ENCODE measurements around the gene KRT72.

Gene KRT72

DNA sequence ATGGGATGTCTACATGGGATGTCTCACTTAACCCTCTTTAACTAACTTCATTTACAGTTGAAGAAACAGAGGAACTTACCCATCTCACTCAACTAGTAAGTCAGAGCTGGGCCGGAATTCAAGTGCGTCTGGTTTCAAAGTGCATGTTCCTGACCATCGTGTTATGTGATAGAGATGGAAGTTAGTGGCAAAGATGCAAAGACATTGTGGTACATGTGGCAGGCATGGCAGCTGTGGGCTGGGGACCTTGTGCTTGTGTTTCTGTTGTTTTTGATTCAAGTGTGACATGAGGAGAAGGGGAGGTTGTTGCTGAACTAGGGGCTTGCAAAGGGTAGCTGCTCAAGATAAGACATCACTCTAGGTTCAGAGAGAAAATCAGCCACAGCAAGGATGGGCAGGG is 25.3 kb downstream of the KRT72 start:
- DNase-seq: no peak

DNA sequence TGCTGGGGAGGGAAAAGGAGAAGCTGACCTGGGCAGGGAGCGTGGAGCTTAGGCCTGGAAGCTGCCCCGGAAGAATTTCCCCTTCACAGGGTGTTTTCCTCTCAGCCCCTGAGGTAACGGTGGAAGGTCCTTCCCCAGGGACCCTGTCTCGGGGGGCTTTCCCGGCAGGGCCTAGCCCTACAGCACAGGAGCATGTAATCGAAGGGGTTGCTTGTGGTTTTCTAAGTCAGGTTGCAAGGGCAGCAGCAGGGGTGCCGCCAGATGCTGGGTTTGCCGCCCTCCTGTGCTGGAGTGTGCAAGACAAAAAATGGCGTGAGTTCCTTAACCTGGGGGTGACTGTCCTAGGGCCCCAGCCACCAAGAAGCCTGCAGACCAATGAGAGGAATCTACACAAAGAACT is 26.0 kb downstream of the KRT72 start:
- no peak for DNase-seq

DNA sequence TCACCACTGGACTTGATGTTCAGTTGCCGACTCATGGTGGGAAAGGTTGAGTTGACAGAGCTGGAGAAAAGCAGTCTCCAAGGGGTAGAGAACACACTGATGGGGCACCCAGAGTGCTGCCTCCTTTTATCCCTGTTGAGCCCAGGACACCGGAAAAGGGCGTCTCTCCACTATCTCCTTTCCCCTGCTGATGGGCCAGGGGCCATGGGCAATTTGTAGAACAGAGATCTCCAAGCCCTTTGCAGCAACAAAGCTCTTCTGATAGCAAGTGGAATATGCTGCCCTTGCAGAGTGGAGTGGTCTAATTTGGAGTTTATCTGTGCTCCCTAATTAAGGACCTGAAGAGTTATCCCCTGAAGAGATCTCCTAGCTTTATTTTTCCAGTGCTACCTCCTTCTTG is 27.5 kb downstream of the KRT72 start, which contains the start of gene KRT74:
TSS of gene KRT74 (minus strand) at position 101 of the 400 bp plus-strand sequence. CDS start at position 35, 66 bp downstream.
- DNase-seq: no peak

DNA sequence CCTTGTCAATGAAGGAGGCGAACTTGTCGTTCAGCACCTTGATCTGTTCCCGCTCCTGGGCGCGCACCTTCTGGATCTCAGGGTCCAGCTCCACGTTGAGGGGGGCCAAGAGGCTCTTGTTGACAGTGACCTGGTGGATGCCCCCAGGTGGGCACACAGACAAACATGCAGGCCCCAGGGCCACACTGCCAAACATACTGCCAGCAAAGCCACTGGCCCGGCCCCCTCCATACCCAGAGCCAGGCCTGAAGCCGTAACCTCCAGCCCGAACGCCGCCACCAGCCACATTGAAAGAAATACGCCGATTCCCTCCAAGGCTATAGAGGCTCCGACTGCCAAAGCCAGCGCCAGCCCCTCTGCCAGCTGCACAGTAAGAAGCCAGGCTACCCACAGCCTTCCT is 28.0 kb downstream of the KRT72 start:
- DNase-seq: no peak

DNA sequence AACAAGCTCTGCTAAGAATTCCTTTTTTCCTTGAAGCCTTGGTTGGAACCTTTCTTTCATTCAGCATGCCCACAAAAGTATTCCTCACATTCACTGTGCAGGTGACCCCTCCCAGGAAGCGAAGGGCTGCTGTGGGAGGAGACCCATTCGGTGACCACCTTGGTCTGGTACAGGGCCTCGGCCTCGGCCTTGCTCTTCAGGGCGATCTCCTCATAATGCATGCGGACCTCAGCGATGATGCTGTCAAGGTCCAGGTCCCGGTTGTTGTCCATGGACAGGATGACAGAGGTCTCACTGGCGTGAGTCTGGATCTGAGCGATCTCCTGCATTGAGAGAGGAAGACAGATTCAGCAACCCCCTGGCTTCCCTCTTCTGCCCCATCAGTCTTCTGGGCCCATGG is 30.8 kb downstream of the KRT72 start:
- DNase-seq: no peak

DNA sequence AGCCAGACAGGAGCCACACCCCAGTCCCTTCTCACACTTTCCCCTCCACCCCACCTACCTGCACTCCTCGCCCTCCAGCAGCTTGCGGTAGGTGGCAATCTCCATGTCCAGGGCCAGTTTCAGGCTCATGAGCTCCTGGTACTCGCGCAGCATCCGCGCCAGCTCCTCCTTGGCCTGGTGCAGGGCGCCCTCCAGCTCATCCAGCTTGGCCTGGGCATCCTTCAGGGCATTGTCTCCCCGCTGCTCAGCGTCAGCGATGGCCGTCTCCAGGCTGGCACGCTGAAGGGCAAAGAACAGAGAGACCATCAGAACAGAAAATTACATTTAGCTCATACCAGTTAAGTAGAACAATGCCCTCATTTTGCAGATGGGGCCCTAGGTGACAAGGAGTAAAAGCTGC is 33.2 kb downstream of the KRT72 start:
- no peak for DNase-seq

DNA sequence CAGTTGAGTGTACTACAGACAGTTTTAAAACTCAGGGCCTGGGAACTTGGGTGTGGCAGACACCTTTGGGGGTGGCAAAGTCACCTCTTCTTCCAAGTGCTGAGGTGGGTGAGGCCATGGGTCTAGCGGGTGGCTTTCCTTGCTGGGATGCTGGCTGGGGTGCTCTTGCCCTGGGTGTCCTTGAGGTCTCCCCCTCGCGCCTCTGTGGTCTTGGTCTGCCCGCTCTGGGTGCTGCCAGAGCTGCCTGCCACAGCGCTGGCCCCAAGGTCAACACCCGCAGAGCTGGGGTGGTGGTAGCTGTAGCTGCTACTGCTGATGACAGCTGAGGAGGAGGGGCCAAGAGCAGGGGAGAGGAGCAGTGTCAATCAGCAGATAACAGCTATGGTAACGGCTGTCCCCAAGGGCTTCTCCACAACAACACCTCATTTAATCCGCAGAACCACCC is 34.4 kb downstream of the KRT72 start:
- no peak for DNase-seq

DNA sequence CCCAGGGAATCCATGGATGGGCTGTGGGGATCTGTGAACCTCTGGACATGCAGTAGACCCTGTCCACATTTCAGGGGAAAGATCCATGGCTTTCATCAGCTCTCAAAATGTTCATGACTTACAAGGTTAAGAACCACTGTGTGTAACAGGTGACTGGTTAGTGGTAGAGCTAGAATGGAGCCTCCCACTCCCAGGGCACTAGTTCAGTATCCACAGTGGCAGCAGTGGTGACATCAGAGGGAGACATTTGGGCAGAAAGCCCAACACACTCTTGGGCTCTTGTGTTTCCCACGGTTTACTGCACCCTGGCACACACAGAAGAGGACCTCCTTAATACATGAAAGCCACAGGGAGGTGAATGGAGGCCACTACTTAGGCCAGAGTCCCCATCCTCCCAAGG is 36.7 kb downstream of the KRT72 start:
- no peak for DNase-seq

DNA sequence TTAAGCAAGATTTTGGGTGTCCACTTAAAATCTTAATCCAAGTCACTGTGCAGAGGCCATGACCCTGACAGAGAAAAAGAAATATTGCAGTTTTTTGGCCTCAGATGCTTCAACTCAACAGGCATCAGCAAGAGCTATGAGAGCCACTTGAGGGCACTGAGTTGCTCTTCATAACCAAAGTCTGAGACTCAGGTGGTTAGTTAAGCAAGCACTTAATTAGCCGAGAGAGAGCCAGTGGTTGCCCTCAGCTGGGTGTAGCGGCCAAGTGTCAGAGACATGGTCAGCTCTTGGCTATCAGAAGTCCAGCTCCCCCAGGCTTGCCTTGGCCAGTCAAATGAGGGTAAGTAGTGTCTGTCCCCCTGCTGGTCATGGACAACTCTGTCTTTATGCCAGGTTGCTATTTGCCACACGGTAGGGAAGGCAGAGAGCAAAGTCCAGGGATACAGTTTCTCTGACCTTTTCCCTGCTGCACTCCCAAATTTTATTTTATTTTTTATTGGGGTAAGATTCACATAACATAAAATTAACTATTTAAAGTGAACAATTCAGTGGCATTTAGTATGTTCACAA is 39.3 kb downstream of the KRT72 start:
- no peak for DNase-seq

DNA sequence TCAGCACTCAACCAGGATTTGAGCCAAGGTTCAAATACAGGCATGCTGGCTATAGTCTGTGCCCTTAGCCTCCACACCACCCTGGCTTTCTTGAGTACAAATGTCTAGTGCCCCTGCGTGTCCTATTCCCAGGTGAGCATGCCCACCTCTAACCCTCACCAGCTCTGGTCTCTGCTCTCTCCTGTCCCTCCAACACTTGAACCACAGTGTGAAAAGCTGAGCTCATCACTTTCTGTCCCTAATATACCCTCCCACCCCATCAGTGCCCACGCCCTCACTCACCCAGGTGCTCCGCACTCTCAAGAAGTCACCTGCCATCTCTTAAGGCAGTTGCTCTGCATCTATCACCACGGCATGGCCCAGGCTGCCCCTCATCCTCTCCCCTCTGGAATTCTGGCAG is 41.3 kb downstream of the KRT72 start:
- DNase-seq: no peak

DNA sequence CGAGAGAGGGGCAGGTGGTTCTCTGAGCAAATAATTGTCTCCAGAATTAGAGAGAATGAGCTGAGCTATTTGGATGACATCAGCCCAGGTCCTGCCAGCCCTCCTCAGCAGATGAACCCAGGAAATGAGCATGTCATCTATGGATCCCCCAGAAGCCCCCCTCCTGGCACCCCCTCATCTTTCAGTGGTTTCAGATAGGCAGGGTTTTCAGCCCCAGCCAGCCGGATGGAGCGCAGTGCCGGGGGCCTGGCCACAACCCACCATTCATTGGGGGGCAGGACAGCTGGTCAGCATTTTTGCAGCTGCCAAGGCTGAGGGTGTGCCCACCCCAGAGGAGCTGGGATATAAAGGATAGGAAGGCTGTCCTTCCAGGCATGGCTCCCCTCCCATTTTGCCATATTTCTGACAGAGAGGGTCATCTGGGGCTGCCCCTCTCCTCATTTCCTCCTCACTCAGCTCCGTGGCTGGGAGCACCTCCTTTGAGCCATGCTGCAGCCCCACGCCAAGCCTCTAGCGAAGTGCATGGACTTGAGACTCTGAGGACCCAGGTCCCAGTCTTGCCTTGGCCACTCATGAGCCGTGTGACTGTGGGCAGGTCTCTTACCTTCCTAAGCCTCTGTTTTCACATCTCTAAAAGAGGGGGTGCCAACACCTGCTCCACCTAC is 42.4 kb downstream of the KRT72 start:
- no peak for DNase-seq

DNA sequence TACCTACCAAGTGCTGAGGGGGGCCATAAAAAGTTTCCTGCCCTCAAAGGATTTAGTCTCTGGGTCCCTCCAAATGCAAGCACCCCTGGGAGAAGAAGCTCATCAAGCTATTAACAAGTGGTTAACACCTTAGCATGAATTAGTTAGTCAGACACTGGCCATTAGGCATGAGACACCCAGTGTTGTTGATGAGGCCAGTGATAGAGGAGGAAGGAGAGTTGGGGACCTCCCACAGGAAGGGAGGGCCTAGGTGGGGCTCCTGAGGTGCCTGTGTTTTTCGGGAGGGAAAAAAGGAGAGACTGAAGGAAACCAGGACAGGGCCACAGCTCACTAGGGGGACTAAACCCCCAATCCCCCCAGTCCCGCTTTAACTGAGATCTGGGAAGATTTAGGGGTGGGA is 43.8 kb downstream of the KRT72 start:
- no peak for DNase-seq

DNA sequence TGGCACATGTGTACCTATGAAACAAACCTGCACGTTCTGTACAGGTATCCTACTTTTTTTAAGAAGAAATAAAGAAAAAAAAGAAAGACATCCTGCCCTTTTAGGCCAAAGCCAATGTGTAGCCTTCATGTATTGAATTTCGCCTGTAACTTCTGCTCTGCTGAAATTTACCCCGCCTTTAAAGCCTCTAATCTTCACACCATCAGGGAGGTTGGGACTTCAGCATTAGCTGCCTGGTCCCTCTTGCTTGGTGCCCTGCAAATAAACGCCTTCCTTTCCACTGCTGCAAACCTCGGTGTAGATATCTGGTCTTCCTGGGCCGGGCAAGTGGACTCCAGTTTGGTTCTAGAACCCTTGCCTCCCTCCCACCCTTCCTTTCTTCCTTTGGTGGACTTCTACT is 45.7 kb downstream of the KRT72 start:
- DNase-seq: no peak

DNA sequence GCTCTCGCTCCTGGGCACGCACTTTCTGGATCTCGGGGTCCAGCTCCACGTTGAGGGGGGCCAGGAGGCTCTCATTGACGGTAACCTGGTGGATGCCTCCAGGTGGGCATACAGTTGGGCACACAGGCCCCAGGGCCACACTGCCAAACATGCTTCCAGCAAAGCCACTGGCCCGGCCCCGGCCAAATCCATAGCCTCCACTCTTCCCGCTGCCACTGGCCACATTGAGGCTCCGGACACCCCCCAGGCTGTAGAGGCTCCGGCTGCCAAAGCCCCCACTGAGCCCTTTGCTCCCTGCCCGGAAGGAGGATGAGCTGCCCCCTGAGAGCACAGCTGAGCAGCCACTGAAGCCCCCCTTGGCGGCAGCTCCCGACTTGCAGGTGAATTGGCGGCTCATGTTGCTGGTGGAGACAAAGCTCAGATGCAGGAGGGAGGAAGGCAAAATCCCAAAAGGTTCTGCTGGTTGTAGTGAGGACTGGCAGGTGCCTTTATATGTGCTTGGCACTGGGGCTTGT is 48.5 kb downstream of the KRT72 start, which contains the start of gene KRT71:
TSS of gene KRT71 (minus strand) at position 465 of the 515 bp plus-strand sequence. CDS start at position 397, 68 bp downstream.
- no peak for DNase-seq

DNA sequence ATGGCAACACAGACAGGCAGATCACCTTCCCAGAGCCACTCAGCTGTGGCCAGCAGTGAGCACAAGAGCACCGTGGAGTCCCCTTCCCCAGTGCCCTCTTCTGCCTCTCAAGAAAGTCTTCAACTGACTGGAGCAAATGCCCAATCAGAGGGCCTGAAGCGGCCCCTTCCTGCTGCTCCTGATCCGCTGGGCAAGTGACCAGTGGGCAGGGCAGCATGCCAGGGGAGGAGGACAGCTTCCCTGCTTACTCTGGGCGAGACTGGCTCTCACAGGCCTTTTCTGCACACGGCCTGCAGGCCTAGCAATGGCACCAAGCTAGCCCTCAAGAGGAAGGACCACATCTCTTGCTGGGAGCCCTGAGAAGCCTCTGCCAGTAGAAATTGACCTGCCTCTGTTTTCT is 49.2 kb downstream of the KRT72 start:
- no peak for DNase-seq

DNA sequence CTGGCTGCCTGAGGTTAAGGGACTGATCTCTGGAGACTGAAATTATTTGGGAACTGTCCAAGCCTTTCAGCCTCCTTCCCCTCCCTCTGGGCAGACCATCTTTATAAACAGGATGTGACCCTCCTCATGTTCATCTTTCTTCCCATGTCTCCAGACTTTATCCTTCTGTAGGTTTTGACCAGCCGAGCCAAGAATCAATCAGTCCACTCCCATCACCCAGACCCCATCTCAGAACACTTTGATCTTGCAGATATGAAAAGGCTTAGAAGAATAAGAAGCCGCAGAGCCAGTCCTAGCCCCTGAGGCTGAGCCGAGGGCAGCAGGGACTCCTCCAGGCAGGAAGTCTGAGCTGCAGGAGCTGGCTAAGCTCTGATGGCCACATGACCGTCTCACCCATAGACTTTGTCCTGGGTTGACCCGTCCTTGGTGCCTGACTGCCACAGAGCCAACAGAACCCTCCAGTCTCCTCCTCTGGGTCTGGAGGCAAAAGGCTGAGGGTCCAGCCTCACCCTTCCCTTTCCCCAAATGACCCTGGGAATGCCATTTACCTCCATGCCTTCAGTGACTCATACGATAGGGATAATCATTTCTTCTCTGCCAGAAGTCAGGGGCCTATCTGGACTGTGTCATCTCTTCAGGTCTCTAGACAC is 49.9 kb downstream of the KRT72 start:
- DNase-seq: no peak

DNA sequence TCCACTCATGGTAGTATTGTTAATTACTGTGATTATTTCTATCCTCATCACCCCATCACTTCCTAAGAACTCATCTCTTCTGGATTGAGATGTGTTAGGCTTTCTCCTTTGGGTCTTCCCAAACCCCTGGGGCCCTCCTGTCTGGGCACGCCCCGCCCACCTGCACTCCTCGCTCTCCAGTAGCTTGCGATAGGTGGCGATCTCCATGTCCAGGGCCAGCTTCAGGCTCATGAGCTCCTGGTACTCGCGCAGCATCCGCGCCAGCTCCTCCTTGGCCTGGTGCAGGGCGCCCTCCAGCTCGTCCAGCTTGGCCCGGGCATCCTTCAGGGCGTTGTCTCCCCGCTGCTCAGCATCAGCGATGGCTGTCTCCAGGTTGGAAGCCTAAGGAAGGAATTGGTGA is 55.1 kb downstream of the KRT72 start:
- no peak for DNase-seq

DNA sequence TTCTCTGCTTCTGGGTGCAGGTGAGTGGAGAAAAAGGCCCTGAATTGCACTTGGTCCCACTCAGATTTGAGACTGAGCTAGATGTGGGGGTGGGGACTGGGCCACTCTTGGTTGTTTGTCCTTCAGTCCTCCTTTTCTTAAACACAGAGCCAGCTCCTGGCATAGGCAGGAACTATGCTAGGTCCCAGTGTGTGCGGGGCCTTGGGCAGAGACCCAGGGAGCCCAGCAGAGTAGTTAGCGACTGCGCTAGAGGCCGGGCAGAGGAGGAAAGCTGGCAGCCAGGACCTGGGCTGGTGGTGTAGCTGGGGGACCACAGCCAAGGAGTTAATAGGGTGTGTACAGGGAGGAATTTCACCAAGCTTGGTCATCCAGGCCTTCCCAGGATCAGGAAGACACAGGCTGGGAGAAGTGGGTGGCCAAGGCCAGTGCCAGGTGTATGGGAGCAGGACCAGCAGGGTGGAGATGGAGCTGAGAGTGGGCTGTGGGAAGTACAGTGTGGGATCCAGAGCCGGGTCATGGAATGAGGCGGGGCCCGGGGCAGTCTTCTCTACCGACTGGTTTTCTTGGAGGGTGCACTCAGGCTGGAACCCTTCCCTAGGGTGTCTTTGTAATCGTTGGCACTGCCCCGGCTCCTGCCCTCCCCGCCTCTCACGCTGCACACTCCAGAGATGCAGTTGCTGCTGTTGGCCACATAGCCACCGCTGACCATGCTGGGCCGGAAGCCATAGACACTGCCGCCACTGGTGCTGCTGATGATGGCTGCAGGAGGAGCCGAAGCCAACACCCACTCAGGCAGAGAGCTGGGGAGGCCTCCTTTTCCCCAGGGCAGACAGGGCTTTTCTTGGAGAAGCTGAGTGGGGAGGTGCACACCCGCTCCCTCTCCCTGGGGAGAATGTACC is 57.0 kb downstream of the KRT72 start:
- no peak for DNase-seq

DNA sequence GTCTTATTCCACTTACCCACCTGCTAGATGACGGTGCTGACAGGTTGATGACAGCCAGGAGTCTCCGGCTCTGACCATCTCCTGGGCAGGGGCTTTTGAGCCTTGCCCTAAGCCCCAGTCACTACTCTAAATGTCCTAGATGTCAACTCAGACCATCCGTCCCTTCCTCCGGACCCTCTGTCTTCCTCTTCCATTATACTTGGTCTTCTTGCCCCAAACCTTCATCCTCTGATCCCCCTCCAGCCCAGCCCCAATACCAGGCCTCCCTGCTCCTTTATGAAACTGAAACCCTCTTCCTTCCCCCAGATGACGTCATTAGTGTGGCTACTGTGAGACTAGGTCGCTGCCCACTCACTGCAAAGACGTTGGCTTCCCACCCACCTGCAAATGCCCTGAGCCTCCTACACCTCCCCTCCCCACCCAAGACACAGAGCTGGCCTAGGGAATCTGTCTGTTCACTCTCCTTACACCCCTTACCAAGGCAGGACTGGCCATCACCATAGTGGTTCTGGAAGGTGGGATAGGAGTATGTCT is 58.4 kb downstream of the KRT72 start:
- no peak for DNase-seq

DNA sequence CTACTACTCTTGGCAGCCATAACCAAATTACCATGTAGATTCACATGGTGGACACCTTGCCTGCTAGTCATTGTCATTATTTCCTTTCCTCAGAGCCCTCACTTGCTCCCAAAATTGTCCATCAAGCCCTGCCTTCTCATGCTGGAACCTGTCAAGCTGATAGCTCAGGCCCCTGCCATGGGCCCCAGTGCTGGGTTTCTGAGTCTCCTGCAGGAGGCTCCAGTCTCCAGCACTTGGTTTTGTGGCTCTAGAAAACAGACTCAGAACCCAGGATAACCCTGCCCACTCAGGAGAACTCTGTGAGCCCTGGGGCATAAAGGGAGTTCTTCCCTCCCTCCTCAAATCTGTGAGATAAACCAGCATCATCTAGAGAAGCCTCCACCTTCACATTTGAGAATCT is 59.1 kb downstream of the KRT72 start:
- no peak for DNase-seq

DNA sequence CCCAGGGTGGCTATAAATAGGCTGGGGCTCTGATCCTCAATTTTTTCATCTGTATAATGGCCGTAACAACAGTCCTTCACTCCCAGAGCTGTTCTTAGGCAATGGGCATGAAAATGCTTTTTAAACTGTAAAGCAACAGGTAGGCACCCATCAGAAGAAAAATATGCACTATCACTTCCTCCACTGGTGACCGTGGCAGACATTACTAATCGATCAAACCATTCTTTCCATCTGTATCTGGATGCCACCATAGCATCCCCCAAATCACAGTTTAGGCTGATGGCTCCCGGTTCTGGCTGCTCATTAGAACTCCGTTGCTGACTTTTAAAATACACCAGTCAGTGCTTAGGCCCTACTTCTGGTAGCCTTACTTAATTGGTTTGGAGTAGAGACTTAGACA is 59.6 kb downstream of the KRT72 start:
- DNase-seq: no peak

DNA sequence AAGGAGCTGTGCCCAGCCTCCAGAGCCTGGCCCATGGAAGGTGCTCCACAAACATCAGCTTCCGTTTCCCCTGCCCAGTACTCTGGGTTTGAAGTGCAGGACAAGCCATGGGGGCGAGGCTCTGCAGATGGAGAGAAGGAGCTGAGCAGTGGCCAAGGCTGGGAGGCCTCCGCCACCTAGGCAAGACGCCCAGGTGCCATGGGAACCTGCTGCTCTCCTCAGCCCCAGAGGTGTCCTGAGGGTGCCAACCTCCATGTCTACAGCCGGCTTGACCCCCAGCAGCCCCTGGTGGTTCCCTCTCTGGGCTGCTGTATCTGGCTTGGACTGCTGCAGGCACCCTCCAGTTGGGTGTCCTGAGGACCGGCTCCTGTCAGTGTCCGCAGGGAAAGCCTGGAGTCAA is 60.7 kb downstream of the KRT72 start:
- no peak for DNase-seq

DNA sequence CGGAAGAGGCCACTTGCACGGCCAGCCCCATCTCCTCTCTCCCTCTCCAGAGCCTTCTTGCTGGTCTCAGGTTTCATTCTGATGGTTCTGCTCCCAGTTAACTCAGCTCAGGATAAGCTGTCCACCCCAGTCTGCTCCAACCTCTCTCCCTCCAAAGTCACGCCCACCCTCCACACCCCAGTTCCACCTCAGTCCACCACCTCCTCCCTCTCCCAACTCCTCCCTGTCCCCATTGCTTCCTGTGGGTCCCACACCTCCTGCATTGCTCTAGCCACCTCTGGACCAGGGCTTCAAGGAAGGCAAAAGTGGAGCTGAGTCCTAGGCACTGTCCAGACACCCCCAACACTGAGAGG is 61.5 kb downstream of the KRT72 start:
- DNase-seq: no peak

Data from NCI-H1105 treated with DMSO at 0.1 percent for 48 hours (cell line).